ENCODE results near the gene NKX6-2.

The NKX6-2 gene

GRCh38 chr10:132735923-132736391, 50.0 kb downstream of the NKX6-2 start:
- H3K4me3 ChIP-seq (ENCODE audit: low read depth, low read length): no peak overlapping the region

DNA sequence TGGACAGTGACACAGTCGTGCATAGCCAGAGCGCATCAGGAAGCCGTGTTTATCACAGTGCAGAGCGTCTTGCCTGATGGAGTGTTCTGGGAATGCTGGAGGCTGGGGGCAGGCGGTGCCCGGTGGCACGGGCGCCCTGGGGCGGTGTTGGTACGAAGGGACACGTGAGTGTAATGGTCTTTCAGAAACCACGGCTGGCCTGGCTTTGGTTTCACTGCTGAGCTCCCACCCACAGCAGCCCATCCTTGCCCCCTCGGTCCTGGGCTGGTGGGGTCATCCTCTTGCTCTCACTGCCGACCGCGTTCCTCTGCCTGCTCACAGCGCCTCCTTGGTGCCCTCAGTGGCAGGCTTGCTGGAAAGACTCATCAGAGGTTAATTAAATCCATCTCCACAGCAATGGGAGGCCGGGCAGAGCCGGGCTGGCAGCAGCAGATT, 50.6 kb downstream of the NKX6-2 start:
- no peak overlapping the region for H3K4me3 ChIP-seq (ENCODE audit: low read depth, low read length)
- no peak for TF ChIP-seq CTCF (IDR thresholded peaks at IDR 0.05; ENCODE audit: borderline replicate concordance, insufficient read depth, low read depth, low read length)

More at GRCh38 chr10:132735923-132736391, 50.0 kb downstream of the NKX6-2 start:
- TF ChIP-seq CTCF (IDR thresholded peaks at IDR 0.05; ENCODE audit: borderline replicate concordance, insufficient read depth, low read depth, low read length): no peak

GRCh38 chr10:132733926-132734325, 52.0 kb downstream of the NKX6-2 start:
- no peak overlapping the region for H3K4me3 ChIP-seq (ENCODE audit: low read depth, low read length)
- no peak for TF ChIP-seq CTCF (IDR thresholded peaks at IDR 0.05; ENCODE audit: borderline replicate concordance, insufficient read depth, low read depth, low read length)
